ENCODE data around the gene PAQR9.

Gene PAQR9

DNA sequence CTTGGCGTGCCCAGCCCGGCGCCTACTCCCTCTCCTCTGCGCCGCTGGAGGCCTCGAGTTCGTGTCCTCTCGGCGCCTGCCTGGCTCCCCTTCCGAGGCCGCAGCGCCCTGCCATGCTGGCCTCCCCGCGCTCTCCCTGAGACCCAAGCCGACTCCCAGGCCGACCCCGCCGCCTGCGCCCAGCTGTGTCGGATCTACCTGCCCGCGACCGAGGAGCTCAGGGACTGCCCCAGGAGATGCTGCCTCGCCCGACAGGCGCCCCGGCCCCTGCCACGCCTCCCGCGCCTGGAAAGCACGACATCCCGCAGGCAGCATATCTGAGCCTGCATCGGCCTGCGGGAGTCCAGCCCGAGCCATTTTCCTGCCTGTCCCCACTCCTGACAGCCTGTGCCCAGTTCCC lies 16.1 kb downstream of the PAQR9 start:
- no peak overlapping the region for H3K4me3 ChIP-seq (ENCODE audit: severe bottlenecking)
- no peak for ATAC-seq (ENCODE audit: low read depth)
- no peak for DNase-seq (ENCODE audit: low spot score)
- no peaks in the 10 kb centered on the region for H3K9me3 ChIP-seq (ENCODE audit: severe bottlenecking)
- H3K36me3 ChIP-seq (ENCODE audit: low read depth) = no peaks in the 10 kb centered on the region
- no peak overlapping the region for H3K27ac ChIP-seq (ENCODE audit: poor library complexity, severe bottlenecking)
- no peaks in the 10 kb centered on the region for H3K27me3 ChIP-seq (ENCODE audit: insufficient read depth, poor library complexity, severe bottlenecking)
- peaks cover 10% of the 10 kb centered on the region for H3K4me1 ChIP-seq (ENCODE audit: insufficient read depth, poor library complexity, severe bottlenecking)
- TF ChIP-seq, protein P1, sequence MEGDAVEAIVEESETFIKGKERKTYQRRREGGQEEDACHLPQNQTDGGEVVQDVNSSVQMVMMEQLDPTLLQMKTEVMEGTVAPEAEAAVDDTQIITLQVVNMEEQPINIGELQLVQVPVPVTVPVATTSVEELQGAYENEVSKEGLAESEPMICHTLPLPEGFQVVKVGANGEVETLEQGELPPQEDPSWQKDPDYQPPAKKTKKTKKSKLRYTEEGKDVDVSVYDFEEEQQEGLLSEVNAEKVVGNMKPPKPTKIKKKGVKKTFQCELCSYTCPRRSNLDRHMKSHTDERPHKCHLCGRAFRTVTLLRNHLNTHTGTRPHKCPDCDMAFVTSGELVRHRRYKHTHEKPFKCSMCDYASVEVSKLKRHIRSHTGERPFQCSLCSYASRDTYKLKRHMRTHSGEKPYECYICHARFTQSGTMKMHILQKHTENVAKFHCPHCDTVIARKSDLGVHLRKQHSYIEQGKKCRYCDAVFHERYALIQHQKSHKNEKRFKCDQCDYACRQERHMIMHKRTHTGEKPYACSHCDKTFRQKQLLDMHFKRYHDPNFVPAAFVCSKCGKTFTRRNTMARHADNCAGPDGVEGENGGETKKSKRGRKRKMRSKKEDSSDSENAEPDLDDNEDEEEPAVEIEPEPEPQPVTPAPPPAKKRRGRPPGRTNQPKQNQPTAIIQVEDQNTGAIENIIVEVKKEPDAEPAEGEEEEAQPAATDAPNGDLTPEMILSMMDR (IDR thresholded peaks at IDR 0.05; ENCODE audit: poor library complexity, severe bottlenecking) = no peak

GRCh38 chr3:142946861-142947260 lies 16.6 kb downstream of the PAQR9 start:
- Histone ChIP-seq H3K27ac (ENCODE audit: poor library complexity, severe bottlenecking) (no peak overlapping the region), H3K9me3 (ENCODE audit: severe bottlenecking) (no peaks in the 10 kb centered on the region), H3K27me3 (ENCODE audit: insufficient read depth, poor library complexity, severe bottlenecking) (no peaks in the 10 kb centered on the region), H3K4me1 (ENCODE audit: insufficient read depth, poor library complexity, severe bottlenecking) (peaks cover 10% of the 10 kb centered on the region), H3K4me3 (ENCODE audit: severe bottlenecking) (no peak overlapping the region), H3K36me3 (ENCODE audit: low read depth) (no peaks in the 10 kb centered on the region)
- DNase-seq (ENCODE audit: low spot score) (no peak), ATAC-seq (ENCODE audit: low read depth) (no peak)
- TF ChIP-seq, protein P1 (IDR thresholded peaks at IDR 0.05; ENCODE audit: poor library complexity, severe bottlenecking) = no peak

- ATAC-seq (ENCODE audit: low read depth) (no peak), DNase-seq (ENCODE audit: low spot score) (no peak)
- no peaks in the 10 kb centered on the region for H3K9me3 ChIP-seq (ENCODE audit: severe bottlenecking)
- H3K36me3 ChIP-seq (ENCODE audit: low read depth) = no peaks in the 10 kb centered on the region
- no peak overlapping the region for H3K27ac ChIP-seq (ENCODE audit: poor library complexity, severe bottlenecking)
- H3K27me3 ChIP-seq (ENCODE audit: insufficient read depth, poor library complexity, severe bottlenecking) = no peaks in the 10 kb centered on the region
- H3K4me3 ChIP-seq (ENCODE audit: severe bottlenecking) = no peak overlapping the region
- peaks cover 10% of the 10 kb centered on the region for H3K4me1 ChIP-seq (ENCODE audit: insufficient read depth, poor library complexity, severe bottlenecking)
- TF ChIP-seq, protein P1 (IDR thresholded peaks at IDR 0.05; ENCODE audit: poor library complexity, severe bottlenecking) = no peak
These were observed 18.5 kb downstream of the PAQR9 start for GRCh38 chr3:142945023-142945422.

GRCh38 chr3:142944342-142944741 lies 19.1 kb downstream of the PAQR9 start:
- Histone ChIP-seq H3K27ac (ENCODE audit: poor library complexity, severe bottlenecking) (no peak overlapping the region), H3K9me3 (ENCODE audit: severe bottlenecking) (no peaks in the 10 kb centered on the region), H3K36me3 (ENCODE audit: low read depth) (no peaks in the 10 kb centered on the region), H3K27me3 (ENCODE audit: insufficient read depth, poor library complexity, severe bottlenecking) (no peaks in the 10 kb centered on the region), H3K4me1 (ENCODE audit: insufficient read depth, poor library complexity, severe bottlenecking) (peaks cover 10% of the 10 kb centered on the region), H3K4me3 (ENCODE audit: severe bottlenecking) (no peak overlapping the region)
- TF ChIP-seq, protein P1 (IDR thresholded peaks at IDR 0.05; ENCODE audit: poor library complexity, severe bottlenecking) = no peak
- ATAC-seq (ENCODE audit: low read depth) (no peak), DNase-seq (ENCODE audit: low spot score) (no peak)

- TF ChIP-seq, protein P1 (IDR thresholded peaks at IDR 0.05; ENCODE audit: poor library complexity, severe bottlenecking) = no peak
- Histone ChIP-seq H3K27me3 (ENCODE audit: insufficient read depth, poor library complexity, severe bottlenecking) (no peaks in the 10 kb centered on the region), H3K4me1 (ENCODE audit: insufficient read depth, poor library complexity, severe bottlenecking) (peaks cover 10% of the 10 kb centered on the region), H3K27ac (ENCODE audit: poor library complexity, severe bottlenecking) (no peak overlapping the region), H3K36me3 (ENCODE audit: low read depth) (no peaks in the 10 kb centered on the region), H3K4me3 (ENCODE audit: severe bottlenecking) (no peak overlapping the region), H3K9me3 (ENCODE audit: severe bottlenecking) (no peaks in the 10 kb centered on the region)
- DNase-seq (ENCODE audit: low spot score) (no peak), ATAC-seq (ENCODE audit: low read depth) (peak; percentile 76)
These were observed 19.6 kb downstream of the PAQR9 start for GRCh38 chr3:142943870-142944269.
